Measurements from ENCODE around the gene YBX2. TPM values are rescaled to one million over a fixed set of nuclear protein-coding genes. Genes with fewer than 3 reads are reported as not detected.

YBX2 gene
- total and polyA plus RNA-seq, 2 donors (not counting 1 experiment from before 2014, with no cell fraction given): under 0.01 TPM; not detected in 1

DNA sequence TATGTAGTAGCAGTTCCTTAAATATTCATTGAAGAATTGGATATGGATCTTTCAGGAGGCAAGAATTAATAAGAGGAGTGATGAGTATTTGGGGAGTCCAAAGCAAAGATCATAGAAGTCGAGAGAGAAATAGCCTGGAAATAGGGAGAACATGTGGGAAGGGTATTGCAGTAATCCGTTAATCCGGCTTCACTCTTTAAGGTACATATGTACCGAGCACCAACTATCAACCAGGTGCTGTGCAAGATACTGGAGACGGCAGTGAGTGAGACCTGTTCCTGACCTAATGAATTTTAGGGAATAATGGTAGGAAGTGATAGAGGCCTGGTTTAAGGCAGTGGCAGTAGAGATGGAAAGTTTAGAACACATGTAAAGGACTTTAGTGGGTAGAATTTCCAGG is 41.4 kb downstream of the YBX2 start:
- H2AFZ ChIP-seq (ENCODE audit: low read length): no peak overlapping the region
- peaks cover 1% of the 10 kb centered on the region for H3K36me3 ChIP-seq (ENCODE audit: control insufficient read depth, insufficient read depth, low read length)
- peaks cover 7% of the 10 kb centered on the region for H3K4me1 ChIP-seq (ENCODE audit: control insufficient read depth, extremely low read depth, insufficient read depth, low read length)
- peaks cover 43% of the 10 kb centered on the region for H3K79me2 ChIP-seq (ENCODE audit: control insufficient read depth, insufficient read depth, low read length)
- H4K20me1 ChIP-seq (ENCODE audit: control insufficient read depth, extremely low read depth, insufficient read depth, low read length): no peaks in the 10 kb centered on the region
- H3K9ac ChIP-seq (ENCODE audit: insufficient read depth, low read length): peak overlapping the region; percentile 96
- peak overlapping the region; percentile 99 for H3K27ac ChIP-seq (ENCODE audit: insufficient read depth, low read length)
- DNase-seq (ENCODE audit: low read depth in 2 of 2): no peak
- peak overlapping the region; percentile 72 to 96 (median 89) for H3K4me3 ChIP-seq (replicated peaks in 1 of 4; ENCODE audit: control extremely low read depth in 1 of 4, insufficient read depth in 1 of 4, low read depth in 3 of 4, low read length in 4 of 4)
- no peaks in the 10 kb centered on the region for H3K9me3 ChIP-seq (ENCODE audit: control insufficient read depth, insufficient read depth, low read depth, low read length)
- no peak for TF ChIP-seq EZH2 (IDR thresholded peaks at IDR 0.05; ENCODE audit: low read length, missing control alignments)
- TF ChIP-seq, protein P1, sequence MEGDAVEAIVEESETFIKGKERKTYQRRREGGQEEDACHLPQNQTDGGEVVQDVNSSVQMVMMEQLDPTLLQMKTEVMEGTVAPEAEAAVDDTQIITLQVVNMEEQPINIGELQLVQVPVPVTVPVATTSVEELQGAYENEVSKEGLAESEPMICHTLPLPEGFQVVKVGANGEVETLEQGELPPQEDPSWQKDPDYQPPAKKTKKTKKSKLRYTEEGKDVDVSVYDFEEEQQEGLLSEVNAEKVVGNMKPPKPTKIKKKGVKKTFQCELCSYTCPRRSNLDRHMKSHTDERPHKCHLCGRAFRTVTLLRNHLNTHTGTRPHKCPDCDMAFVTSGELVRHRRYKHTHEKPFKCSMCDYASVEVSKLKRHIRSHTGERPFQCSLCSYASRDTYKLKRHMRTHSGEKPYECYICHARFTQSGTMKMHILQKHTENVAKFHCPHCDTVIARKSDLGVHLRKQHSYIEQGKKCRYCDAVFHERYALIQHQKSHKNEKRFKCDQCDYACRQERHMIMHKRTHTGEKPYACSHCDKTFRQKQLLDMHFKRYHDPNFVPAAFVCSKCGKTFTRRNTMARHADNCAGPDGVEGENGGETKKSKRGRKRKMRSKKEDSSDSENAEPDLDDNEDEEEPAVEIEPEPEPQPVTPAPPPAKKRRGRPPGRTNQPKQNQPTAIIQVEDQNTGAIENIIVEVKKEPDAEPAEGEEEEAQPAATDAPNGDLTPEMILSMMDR (conservative IDR thresholded peaks at IDR 0.05 in 1 of 2, IDR thresholded peaks at IDR 0.05 in 1 of 2; ENCODE audit: low read depth in 1 of 2, low read length in 2 of 2): no peak
- H3K4me2 ChIP-seq (ENCODE audit: extremely low read depth, insufficient read depth, low read length): peak overlapping the region; percentile 90
- H3K27me3 ChIP-seq (ENCODE audit: control insufficient read depth, insufficient read depth, low read length): no peaks in the 10 kb centered on the region

DNA sequence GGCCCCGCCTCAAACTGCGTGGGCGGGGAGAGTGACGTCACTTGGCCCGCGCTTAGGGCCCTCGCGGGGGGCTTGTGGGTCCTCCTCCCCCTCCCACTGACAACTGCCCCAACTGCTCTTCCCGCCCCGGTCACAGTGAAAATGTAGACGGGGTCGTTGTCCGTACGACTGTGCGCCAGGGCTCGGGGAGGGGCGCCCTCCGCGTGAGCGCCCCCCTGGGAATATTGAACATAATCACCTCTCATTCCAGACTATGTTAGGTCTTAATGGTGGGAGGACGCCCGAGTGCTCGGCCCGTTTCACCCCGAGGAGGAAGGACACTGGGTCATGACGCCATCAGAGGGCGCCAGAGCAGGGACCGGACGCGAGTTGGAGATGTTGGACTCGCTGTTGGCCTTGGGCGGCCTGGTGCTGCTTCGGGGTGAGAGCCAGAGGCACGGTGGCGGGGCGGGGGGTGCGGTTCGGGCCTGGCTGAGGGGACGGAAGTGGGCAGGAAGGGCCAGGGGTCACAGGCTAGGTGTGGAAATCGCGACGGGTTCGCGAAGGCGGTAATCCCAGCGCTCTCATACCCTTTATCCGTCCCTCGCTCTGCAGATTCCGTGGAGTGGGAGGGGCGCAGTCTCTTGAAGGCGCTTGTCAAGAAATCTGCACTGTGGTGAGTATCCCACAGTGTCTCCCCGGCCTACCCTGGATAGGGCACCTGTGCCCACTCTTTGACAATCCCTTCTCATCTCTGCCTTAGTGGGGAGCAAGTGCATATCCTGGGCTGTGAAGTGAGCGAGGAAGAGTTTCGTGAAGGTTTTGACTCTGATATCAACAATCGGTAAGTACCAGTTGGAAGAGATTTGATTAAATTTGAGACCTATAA is 42.0 kb downstream of the YBX2 start, which contains the start of gene ELP5:
Gene ELP5, plus strand, starts transcription at position 40 of the 868 bp plus-strand sequence. Its CDS starts 336 bp downstream, at position 376.
- H3K4me3 ChIP-seq (replicated peaks in 1 of 4; ENCODE audit: control extremely low read depth in 1 of 4, insufficient read depth in 1 of 4, low read depth in 3 of 4, low read length in 4 of 4): peak within 1 kb of the TSS; percentile 72 to 96 (median 90)
- peak; percentile 94 to 96 for DNase-seq (ENCODE audit: low read depth in 2 of 2)
- peaks cover 7% of the 10 kb centered on the region for H3K4me1 ChIP-seq (ENCODE audit: control insufficient read depth, extremely low read depth, insufficient read depth, low read length)
- no peaks in the 10 kb centered on the region for H3K27me3 ChIP-seq (ENCODE audit: control insufficient read depth, insufficient read depth, low read length)
- no peaks in the 10 kb centered on the region for H3K9me3 ChIP-seq (ENCODE audit: control insufficient read depth, insufficient read depth, low read depth, low read length)
- H3K9ac ChIP-seq (ENCODE audit: insufficient read depth, low read length): peak within 1 kb of the TSS; percentile 96
- H3K27ac ChIP-seq (ENCODE audit: insufficient read depth, low read length): peak within 1 kb of the TSS; percentile 99
- peaks cover 49% of the 10 kb centered on the region for H3K79me2 ChIP-seq (ENCODE audit: control insufficient read depth, insufficient read depth, low read length)
- H3K36me3 ChIP-seq (ENCODE audit: control insufficient read depth, insufficient read depth, low read length): peaks cover 1% of the 10 kb centered on the region
- peak within 1 kb of the TSS; percentile 82 for H2AFZ ChIP-seq (ENCODE audit: low read length)
- TF ChIP-seq EZH2 (IDR thresholded peaks at IDR 0.05; ENCODE audit: low read length, missing control alignments): no peak
- TF ChIP-seq, protein P1 (conservative IDR thresholded peaks at IDR 0.05 in 1 of 2, IDR thresholded peaks at IDR 0.05 in 1 of 2; ENCODE audit: low read depth in 1 of 2, low read length in 2 of 2): no peak
- peak within 1 kb of the TSS; percentile 90 for H3K4me2 ChIP-seq (ENCODE audit: extremely low read depth, insufficient read depth, low read length)
- no peaks in the 10 kb centered on the region for H4K20me1 ChIP-seq (ENCODE audit: control insufficient read depth, extremely low read depth, insufficient read depth, low read length)

DNA sequence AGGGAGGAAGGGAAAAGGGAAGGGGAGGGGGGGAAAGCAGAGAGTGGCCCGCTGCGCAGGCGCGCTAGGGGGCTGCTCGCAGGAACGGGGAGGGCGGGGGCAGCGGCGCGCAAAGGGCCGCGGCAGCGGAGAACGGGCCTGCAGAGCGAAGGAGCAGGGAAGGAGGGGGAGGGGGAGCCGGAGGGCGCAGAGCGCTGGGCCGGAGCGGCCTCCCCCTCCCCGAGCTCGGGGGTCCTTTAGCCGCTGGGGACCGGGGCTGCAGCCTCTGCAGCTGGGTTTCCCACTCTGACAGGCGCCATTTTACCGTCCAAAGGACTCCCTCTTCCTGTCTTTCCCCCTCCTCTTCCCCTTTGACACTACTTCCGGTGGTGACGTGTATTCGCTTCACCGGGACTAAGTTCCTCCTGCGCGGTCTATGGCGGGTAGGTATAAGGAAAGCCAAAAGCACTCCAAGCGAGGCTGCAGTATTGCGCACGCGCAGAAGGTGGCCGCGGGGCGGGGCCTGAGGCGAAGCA is 42.7 kb downstream of the YBX2 start, which contains the start of gene CTDNEP1:
Gene CTDNEP1, minus strand, starts transcription at position 74 of the 515 bp plus-strand sequence. CDS start 438 bp downstream, outside the sequence.
- Histone ChIP-seq H3K9ac (ENCODE audit: insufficient read depth, low read length) (peak within 1 kb of the TSS; percentile 96), H4K20me1 (ENCODE audit: control insufficient read depth, extremely low read depth, insufficient read depth, low read length) (no peaks in the 10 kb centered on the region), H3K27ac (ENCODE audit: insufficient read depth, low read length) (peak within 1 kb of the TSS; percentile 99), H3K4me2 (ENCODE audit: extremely low read depth, insufficient read depth, low read length) (peak within 1 kb of the TSS; percentile 90), H3K27me3 (ENCODE audit: control insufficient read depth, insufficient read depth, low read length) (no peaks in the 10 kb centered on the region), H3K4me1 (ENCODE audit: control insufficient read depth, extremely low read depth, insufficient read depth, low read length) (peaks cover 7% of the 10 kb centered on the region), H3K4me3 (replicated peaks in 1 of 4; ENCODE audit: control extremely low read depth in 1 of 4, insufficient read depth in 1 of 4, low read depth in 3 of 4, low read length in 4 of 4) (peak within 1 kb of the TSS; percentile 72 to 96 (median 90)), H3K36me3 (ENCODE audit: control insufficient read depth, insufficient read depth, low read length) (peaks cover 4% of the 10 kb centered on the region), H3K9me3 (ENCODE audit: control insufficient read depth, insufficient read depth, low read depth, low read length) (no peaks in the 10 kb centered on the region), H3K79me2 (ENCODE audit: control insufficient read depth, insufficient read depth, low read length) (peaks cover 56% of the 10 kb centered on the region), H2AFZ (ENCODE audit: low read length) (peak within 1 kb of the TSS; percentile 82)
- DNase-seq (ENCODE audit: low read depth in 2 of 2): peak; percentile 99 to 100
- TF ChIP-seq EZH2 (IDR thresholded peaks at IDR 0.05; ENCODE audit: low read length, missing control alignments): no peak

Measured in fibroblast of lung (primary cell).